ENCODE results near the gene HOXC12. TPM values are rescaled to one million over a fixed set of nuclear protein-coding genes. Genes with fewer than 3 reads are reported as not detected.

Gene HOXC12
- total RNA-seq, 1 donor from 2014 or later: not detected

DNA sequence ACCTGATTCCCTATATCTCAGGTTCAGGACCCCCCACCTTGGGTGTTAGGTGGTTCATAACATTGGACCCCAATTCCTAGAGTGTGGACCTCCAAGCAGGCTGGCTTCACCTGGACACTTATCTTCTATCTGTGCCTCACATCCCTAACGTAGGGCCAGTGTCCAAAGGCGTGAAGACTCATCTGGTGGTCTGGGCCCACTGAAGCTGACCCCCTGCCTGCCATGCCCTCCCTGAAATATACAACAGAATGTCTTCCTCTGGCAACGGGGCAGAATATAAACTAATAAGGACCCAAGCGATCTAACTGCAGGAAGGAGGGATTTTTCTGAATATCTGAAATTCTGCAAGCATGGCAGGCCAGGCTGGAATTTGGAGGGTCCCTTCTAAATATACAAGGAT is 10.5 kb upstream of the HOXC12 start:
- TF ChIP-seq CTCF (IDR thresholded peaks at IDR 0.05; ENCODE audit: unreplicated experiment): no peak
- DNase-seq (ENCODE audit: low spot score in 2 of 2, unreplicated experiment in 2 of 2): no peak
- Mint-ChIP-seq H3K27ac (no peak overlapping the region), H3K27me3 (ENCODE audit: low read depth) (peaks cover 98% of the 10 kb centered on the region), H3K4me1 (peaks cover 7% of the 10 kb centered on the region), H3K9me3 (no peaks in the 10 kb centered on the region), H3K4me3 (no peak overlapping the region), H3K36me3 (peaks cover 2% of the 10 kb centered on the region)

GRCh38 chr12:53944907-53945847 is 9.5 kb upstream of the HOXC12 start:
- no peak for TF ChIP-seq CTCF (IDR thresholded peaks at IDR 0.05; ENCODE audit: unreplicated experiment)
- peaks cover 2% of the 10 kb centered on the region for H3K36me3 Mint-ChIP-seq
- peaks cover 98% of the 10 kb centered on the region for H3K27me3 Mint-ChIP-seq (ENCODE audit: low read depth)
- H3K4me3 Mint-ChIP-seq: no peak overlapping the region
- peaks cover under 1% of the 10 kb centered on the region for H3K4me1 Mint-ChIP-seq
- DNase-seq (ENCODE audit: low spot score in 2 of 2, unreplicated experiment in 2 of 2): no peak
- no peaks in the 10 kb centered on the region for H3K9me3 Mint-ChIP-seq
- H3K27ac Mint-ChIP-seq: no peak overlapping the region

DNA sequence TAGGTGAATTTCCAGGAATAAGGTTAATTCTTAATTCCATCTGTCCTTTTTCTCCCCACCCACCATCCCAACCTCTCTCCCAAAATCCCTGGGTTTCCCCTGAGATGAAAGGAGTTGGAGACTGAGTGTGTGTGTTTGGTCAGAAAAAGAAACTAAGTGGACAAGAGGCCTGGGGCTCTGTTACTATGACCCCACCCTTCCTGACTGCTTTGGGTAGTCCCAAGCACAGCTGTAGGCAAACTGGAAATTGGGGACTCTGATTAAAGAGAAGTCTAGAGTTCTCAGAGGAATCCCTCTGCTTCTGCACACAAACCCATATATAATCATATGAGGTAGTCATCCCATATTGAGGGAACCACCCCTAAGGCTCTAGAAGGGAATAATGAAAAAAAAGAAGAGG is 7.0 kb upstream of the HOXC12 start:
- H3K27me3 Mint-ChIP-seq (ENCODE audit: low read depth): peaks cover 100% of the 10 kb centered on the region
- H3K27ac Mint-ChIP-seq: no peak overlapping the region
- H3K36me3 Mint-ChIP-seq: peaks cover 2% of the 10 kb centered on the region
- H3K4me1 Mint-ChIP-seq: peaks cover 6% of the 10 kb centered on the region
- no peak overlapping the region for H3K4me3 Mint-ChIP-seq
- no peaks in the 10 kb centered on the region for H3K9me3 Mint-ChIP-seq
- no peak for DNase-seq (ENCODE audit: low spot score in 2 of 2, unreplicated experiment in 2 of 2)
- no peak for TF ChIP-seq CTCF (IDR thresholded peaks at IDR 0.05; ENCODE audit: unreplicated experiment)

GRCh38 chr12:53948650-53949593 is 5.8 kb upstream of the HOXC12 start:
- H3K27ac Mint-ChIP-seq: no peak overlapping the region
- no peak for TF ChIP-seq CTCF (IDR thresholded peaks at IDR 0.05; ENCODE audit: unreplicated experiment)
- DNase-seq (ENCODE audit: low spot score in 2 of 2, unreplicated experiment in 2 of 2): no peak
- H3K4me3 Mint-ChIP-seq: no peak overlapping the region
- peaks cover 100% of the 10 kb centered on the region for H3K27me3 Mint-ChIP-seq (ENCODE audit: low read depth)
- peaks cover 12% of the 10 kb centered on the region for H3K4me1 Mint-ChIP-seq
- H3K36me3 Mint-ChIP-seq: no peaks in the 10 kb centered on the region
- H3K9me3 Mint-ChIP-seq: no peaks in the 10 kb centered on the region

DNA sequence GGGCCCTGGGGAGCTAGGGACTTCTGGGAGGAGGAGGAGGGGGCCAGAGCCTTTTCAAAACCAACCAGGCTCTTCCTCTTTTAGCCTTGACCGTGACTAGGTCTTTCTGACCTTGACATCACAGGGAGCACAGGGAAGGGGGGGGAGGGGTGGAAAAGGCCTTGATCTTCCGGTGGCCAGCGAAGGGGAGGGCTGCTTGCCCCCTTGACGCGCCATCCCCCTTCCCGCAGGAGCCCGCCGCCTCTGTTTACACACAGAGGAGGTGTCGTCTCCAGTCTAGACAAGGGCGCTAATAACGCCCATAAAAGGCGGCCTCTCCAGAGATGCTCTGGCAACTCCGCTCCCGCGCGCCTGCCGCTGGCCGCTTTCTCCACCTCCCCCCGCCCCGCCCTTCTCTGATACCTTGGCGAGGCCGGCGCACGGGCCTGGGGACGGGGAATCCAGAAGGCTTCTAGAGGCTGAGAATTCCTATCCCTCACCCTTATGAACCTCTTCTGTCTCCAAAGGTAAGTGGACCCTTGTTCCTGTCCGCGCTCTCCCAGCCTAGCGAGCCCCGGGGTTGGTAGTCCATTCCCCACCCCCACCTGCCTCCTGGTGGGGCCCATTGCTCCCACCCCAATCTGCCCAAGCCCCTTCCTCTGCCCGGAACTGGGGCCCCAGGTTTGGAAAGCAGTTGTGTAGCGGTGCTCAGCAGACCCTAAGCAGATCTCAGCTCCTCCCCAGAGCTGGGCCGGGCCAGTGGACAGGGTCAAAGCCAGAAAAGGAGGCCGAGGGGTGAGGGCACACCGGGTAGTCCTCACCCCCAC is 4.9 kb upstream of the HOXC12 start:
- Mint-ChIP-seq H3K4me1 (peaks cover 12% of the 10 kb centered on the region), H3K36me3 (no peaks in the 10 kb centered on the region), H3K4me3 (no peak overlapping the region), H3K27ac (no peak overlapping the region), H3K9me3 (no peaks in the 10 kb centered on the region), H3K27me3 (ENCODE audit: low read depth) (peaks cover 100% of the 10 kb centered on the region)
- no peak for TF ChIP-seq CTCF (IDR thresholded peaks at IDR 0.05; ENCODE audit: unreplicated experiment)
- no peak for DNase-seq (ENCODE audit: low spot score in 2 of 2, unreplicated experiment in 2 of 2)
